HG03196 (cell line): Measurements from ENCODE around the gene CYB561A3.

Experiments
- ATAC-seq: cut with Tn5 transposase; IDR thresholded peaks from one replicate; pipeline ENCODE4 v1.9.1; 2021; ENCODE audit not compliant: unreplicated experiment

Gene CYB561A3

GRCh38 chr11:61329871-61330270 lies 31.8 kb downstream of the CYB561A3 start:
- ATAC-seq, result no peak

DNA sequence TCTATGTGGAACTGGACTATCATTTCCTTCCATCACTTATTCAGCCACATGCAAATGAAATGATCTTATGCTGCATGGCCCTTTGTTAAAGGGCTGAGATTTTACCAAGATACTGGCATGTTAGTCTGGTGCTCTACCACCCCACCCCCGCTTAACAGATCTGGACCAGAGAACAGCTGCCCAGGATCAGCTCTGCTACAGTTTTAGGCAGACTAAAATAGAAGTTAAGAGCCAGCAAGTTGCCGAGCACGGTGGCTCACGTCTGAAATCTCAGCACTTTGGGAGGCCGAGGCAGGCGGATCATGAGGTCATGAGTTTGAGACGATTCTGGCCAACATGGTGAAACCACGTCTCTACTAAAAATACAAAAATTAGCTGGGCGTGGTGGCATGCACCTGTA lies 33.3 kb downstream of the CYB561A3 start:
- ATAC-seq, result no peak

- no peak for ATAC-seq
Measured at GRCh38 chr11:61327669-61328071, 34.0 kb downstream of the CYB561A3 start.

DNA sequence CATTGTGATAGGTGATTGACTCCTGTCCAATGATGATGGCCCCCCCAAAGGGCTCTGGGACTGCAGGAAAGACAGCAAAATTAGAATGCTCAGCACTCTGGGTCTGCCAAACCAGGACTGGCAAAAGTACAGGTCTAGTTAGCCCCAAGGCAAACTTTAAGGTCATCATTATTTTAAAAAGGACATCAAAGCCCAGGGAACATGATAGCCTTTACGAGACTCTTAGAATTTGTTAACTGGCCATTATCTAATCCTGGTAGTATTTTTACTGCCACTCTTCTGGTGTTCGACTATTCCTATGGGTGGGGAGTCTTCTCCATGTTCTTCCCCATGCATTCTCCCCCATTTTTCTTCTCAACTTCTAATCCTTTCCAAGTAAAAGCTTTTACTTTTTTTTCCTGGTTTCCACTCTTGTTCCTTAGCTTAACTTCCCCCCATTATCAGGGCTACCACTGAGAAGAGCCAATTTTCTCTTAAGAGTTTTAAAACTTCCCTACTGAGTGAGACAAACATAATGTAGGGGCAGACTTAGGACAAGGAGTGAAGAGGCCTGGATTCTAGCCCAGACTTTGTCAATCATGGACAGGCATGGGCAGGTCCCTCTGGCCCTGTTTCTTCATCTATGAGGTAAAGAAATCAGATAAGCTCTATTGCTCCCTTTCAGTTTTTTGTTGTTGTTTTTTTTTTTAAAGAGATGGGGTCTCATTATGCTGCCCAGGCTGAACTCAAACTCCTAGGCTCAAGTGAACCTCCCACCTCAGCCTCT lies 35.9 kb downstream of the CYB561A3 start:
- no peak for ATAC-seq

- ATAC-seq, result no peak
Measured at GRCh38 chr11:61315260-61315659, 46.4 kb downstream of the CYB561A3 start.

- ATAC-seq, result no peak
Measured at GRCh38 chr11:61310749-61311148, 50.9 kb downstream of the CYB561A3 start.

- ATAC-seq, result no peak
Measured at GRCh38 chr11:61309739-61310138, 51.9 kb downstream of the CYB561A3 start.

DNA sequence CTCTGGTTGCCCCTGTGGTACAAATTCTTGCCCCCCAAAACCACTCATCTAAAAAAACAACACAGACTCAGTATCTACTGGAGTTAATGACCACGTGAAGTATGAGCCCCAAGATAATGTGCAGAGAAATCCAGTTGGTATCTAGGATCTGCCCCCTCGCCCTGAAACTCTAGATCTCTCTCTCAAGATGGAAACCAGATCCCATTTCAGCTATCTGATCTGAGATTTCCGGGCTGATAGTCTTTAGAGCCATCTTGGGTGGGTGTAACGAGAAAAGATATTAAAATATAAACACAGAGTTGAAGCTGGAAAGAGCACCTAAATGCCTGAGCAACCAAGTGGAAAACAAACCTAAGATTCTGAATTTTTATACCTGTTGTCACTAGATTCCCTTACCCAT lies 52.5 kb downstream of the CYB561A3 start:
- ATAC-seq, result no peak

DNA sequence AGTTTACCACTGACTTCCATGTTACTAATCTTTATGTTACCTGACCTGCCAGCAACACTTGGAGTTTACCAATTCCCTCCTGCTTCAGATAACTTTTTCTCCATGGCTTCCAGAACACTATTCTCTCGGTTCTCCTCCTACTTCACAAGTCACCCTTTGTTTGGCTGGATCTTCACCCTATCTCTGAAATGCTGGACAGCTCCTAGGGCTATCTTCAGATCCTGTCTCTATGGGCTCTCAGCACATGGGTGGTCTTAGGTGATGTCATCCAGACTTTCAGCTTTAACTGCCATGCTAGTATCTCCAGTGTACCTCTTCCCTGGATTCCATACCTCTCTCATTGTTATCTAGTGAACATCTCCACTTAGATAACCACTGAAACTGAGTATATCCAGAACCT lies 54.3 kb downstream of the CYB561A3 start:
- ATAC-seq, result no peak

DNA sequence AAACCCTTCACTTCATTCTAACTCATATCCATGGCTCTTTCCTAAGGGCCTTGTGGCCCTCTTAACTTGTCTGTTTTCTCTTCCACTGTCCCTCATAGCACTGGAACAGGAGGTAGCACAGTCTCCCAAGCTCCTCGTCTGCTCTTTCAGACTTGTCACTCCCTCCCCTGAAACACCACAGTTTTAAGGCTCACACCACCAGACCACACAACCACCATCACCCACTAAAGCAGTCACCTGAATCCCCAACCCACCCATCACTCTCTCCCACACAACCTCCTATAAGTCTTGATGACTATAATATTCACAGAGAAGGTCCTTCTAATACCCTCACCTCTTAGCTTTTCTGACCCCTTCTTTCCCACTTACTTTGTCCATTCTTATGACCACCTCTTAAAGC lies 55.5 kb downstream of the CYB561A3 start:
- ATAC-seq, result no peak

- no peak for ATAC-seq
Measured at GRCh38 chr11:61305417-61305816, 56.3 kb downstream of the CYB561A3 start.

DNA sequence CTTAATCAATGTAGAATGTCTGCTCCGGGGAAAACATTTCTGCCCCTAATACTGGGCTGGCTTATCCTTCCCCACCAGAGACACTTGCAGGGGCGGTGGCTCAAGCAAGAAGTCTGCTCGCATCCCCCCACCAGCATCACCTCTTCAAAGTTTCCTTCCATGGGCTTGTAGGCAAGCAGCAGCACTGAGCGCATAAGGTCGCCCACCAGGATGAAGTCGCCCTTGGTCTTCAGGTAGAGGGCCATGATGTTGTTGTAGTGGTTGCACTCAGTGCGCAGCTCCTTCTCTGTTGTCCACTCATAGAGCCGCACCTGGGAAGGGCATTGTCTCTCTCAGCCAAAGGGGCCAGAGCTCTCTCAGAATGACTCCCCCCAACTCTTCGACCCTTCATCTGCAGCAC lies 58.0 kb downstream of the CYB561A3 start:
- ATAC-seq, result no peak

GRCh38 chr11:61302550-61302949 lies 59.1 kb downstream of the CYB561A3 start:
- ATAC-seq, result no peak
